Transverse colon (tissue), 4 donors: ENCODE results near the gene HECW1. TPM values are rescaled to one million over a fixed set of nuclear protein-coding genes. Genes with fewer than 3 reads are reported as not detected.

ENCODE experiments used
- DNase-seq: peaks from one replicate; pipeline ENCODE4 v3.0.0-alpha.2; 2019
- H3K27ac ChIP-seq, 4 donors: fragments of 200-600 bp; sonication (generic); 2 replicates each; pipeline ENCODE4 v1.5.1; 2016 to 2018; ENCODE audit warnings: inconsistent platforms in 4 of 4
- H3K27me3 ChIP-seq: fragments of 200-600 bp; sonication (generic); 2 replicates; pipeline ENCODE4 v1.5.1; 2017; ENCODE audit warnings: inconsistent platforms
- H3K36me3 ChIP-seq, 4 donors: fragments of 200-600 bp; sonication (generic); 2 replicates each; pipeline ENCODE4 v1.5.1; 2017 to 2019; ENCODE audit warnings: inconsistent platforms in 4 of 4
- H3K4me1 ChIP-seq, 4 donors: fragments of 200-600 bp; sonication (generic); 2 replicates each; pipeline ENCODE4 v1.5.1; 2017 to 2020; ENCODE audit warnings: inconsistent platforms in 4 of 4
- H3K4me3 ChIP-seq, 4 donors: fragments of 200-600 bp; sonication (generic); 1 replicate in 1 of 4; 2 replicates in 3 of 4; pipeline versions ENCODE4 v1.5.1 to v1.6.1; 2017 to 2019; ENCODE audit warnings: inconsistent platforms in 4 of 4
- H3K9me3 ChIP-seq, 2 donors: fragments of 200-600 bp; sonication (generic); 2 replicates each; pipeline ENCODE4 v1.5.1; 2017 to 2019; ENCODE audit warnings: inconsistent platforms in 2 of 2
- EP300 ChIP-seq: sonication (generic); formaldehyde crosslinking; IDR thresholded peaks from one replicate; pipeline ENCODE4 v1.6.1; 2017; ENCODE audit warnings: antibody characterized with exemption, low read depth
- POLR2A ChIP-seq: fragments of 450-650 bp; IDR thresholded peaks from one replicate; pipeline ENCODE4 v1.6.1; 2016; ENCODE audit warnings: antibody characterized with exemption, mild to moderate bottlenecking, moderate library complexity
- POLR2AphosphoS5 ChIP-seq, 3 donors: sonication (generic); formaldehyde crosslinking; IDR thresholded peaks; one replicate each; pipeline ENCODE4 v1.6.1; 2016; ENCODE audit warnings: antibody characterized with exemption in 3 of 3
- WGBS, 2 donors: methylation state at CpG; one replicate each; pipeline ENCODE4 v1.1.5; 2018; ENCODE audit warnings: low coverage in 1 of 2; 5-methylcytosine and 5-hydroxymethylcytosine counted together
- in situ Hi-C, 4 donors: fragments of 200-750 bp; cut with MboI; loops; one replicate each; pipeline versions ENCODE4 v1.15.0 to v1.15.1; 2017; ENCODE audit warnings: low sequenced_read_pairs in 3 of 4, low pct_ligation_motif_present in 1 of 4, low pct_unique_long_range_greater_than_20kb in 1 of 4
- intact Hi-C: fragments of 100-400 bp; cut with DNase I; formaldehyde crosslinking; loops from one replicate; pipeline ENCODE4 v1.15.1; 2023; ENCODE audit warnings: low total_unique reads
- total RNA-seq, 4 donors: library from RNA; depleted of rRNA; stranded (reverse); fragments of >200 nt; gene quantifications; one replicate each; pipeline ENCODE4 v1.1.0, GENCODE V29; 2016
- TF ChIP-seq, protein P1 (sequence below), 5 experiments: fragments of 200-600 bp in 3 of 5; fragments of 450-650 bp in 2 of 5; sonication (generic) in 3 of 5; IDR thresholded peaks; 1 replicate in 2 of 5; 2 replicates in 3 of 5; pipeline ENCODE4 v1.5.1; 2016 to 2017; ENCODE audit warnings: antibody characterized with exemption in 5 of 5, inconsistent platforms in 3 of 5, mild to moderate bottlenecking in 2 of 5, moderate library complexity in 1 of 5

HECW1 gene
- total RNA-seq, 4 donors from 2014 or later, result 1.1 to 1.4 TPM; not detected in 2

GRCh38 chr7:43395351-43395750 is 282.9 kb downstream of the HECW1 start:
- in situ Hi-C loops, result no loop called here
- no peak for DNase-seq
- Histone ChIP-seq H3K4me3 (no peak overlapping the region), H3K27me3 (no peaks in the 10 kb centered on the region), H3K36me3 (no peaks in the 10 kb centered on the region), H3K27ac (no peak overlapping the region), H3K9me3 (no peaks in the 10 kb centered on the region), H3K4me1 (no peaks in the 10 kb centered on the region)
- 41% methylated on average over 2 of the region's 2 CpGs; no CpG with 5 or more reads in 1 of the 2 donors for WGBS, 2 donors
- intact Hi-C loops, result no loop called here
- TF ChIP-seq, protein P1, sequence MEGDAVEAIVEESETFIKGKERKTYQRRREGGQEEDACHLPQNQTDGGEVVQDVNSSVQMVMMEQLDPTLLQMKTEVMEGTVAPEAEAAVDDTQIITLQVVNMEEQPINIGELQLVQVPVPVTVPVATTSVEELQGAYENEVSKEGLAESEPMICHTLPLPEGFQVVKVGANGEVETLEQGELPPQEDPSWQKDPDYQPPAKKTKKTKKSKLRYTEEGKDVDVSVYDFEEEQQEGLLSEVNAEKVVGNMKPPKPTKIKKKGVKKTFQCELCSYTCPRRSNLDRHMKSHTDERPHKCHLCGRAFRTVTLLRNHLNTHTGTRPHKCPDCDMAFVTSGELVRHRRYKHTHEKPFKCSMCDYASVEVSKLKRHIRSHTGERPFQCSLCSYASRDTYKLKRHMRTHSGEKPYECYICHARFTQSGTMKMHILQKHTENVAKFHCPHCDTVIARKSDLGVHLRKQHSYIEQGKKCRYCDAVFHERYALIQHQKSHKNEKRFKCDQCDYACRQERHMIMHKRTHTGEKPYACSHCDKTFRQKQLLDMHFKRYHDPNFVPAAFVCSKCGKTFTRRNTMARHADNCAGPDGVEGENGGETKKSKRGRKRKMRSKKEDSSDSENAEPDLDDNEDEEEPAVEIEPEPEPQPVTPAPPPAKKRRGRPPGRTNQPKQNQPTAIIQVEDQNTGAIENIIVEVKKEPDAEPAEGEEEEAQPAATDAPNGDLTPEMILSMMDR (IDR thresholded peaks at IDR 0.05), result no peak
- TF ChIP-seq POLR2A (no peak), POLR2AphosphoS5 (IDR thresholded peaks at IDR 0.05) (no peak), EP300 (no peak)

GRCh38 chr7:43396187-43396740 is 283.8 kb downstream of the HECW1 start:
- Histone ChIP-seq H3K27ac (no peak overlapping the region), H3K36me3 (no peaks in the 10 kb centered on the region), H3K4me1 (no peaks in the 10 kb centered on the region), H3K9me3 (no peaks in the 10 kb centered on the region), H3K27me3 (no peaks in the 10 kb centered on the region), H3K4me3 (no peak overlapping the region)
- intact Hi-C loops, result no loop called here
- DNase-seq, result no peak
- in situ Hi-C loops, result no loop called here
- TF ChIP-seq, protein P1 (IDR thresholded peaks at IDR 0.05), result no peak
- TF ChIP-seq EP300 (no peak), POLR2A (no peak), POLR2AphosphoS5 (IDR thresholded peaks at IDR 0.05) (no peak)
- 51 to 62% methylated on average over 2 of the region's 2 CpGs for WGBS, 2 donors

- H3K27ac ChIP-seq, result no peak overlapping the region
- H3K4me1 ChIP-seq, result no peaks in the 10 kb centered on the region
- H3K4me3 ChIP-seq, result no peak overlapping the region
- no peaks in the 10 kb centered on the region for H3K36me3 ChIP-seq
- no peaks in the 10 kb centered on the region for H3K27me3 ChIP-seq
- intact Hi-C loops, result no loop called here
- TF ChIP-seq POLR2A (no peak), POLR2AphosphoS5 (IDR thresholded peaks at IDR 0.05) (no peak), EP300 (no peak)
- TF ChIP-seq, protein P1 (IDR thresholded peaks at IDR 0.05), result no peak
- no peak for DNase-seq
- H3K9me3 ChIP-seq, result no peaks in the 10 kb centered on the region
- in situ Hi-C loops, result no loop called here
Observed at GRCh38 chr7:43398831-43399230, 286.4 kb downstream of the HECW1 start.

- H3K36me3 ChIP-seq, result no peaks in the 10 kb centered on the region
- TF ChIP-seq, protein P1 (IDR thresholded peaks at IDR 0.05), result no peak
- TF ChIP-seq POLR2A (no peak), POLR2AphosphoS5 (IDR thresholded peaks at IDR 0.05) (no peak), EP300 (no peak)
- no peak for DNase-seq
- H3K27me3 ChIP-seq, result no peaks in the 10 kb centered on the region
- H3K9me3 ChIP-seq, result no peaks in the 10 kb centered on the region
- no peak overlapping the region for H3K4me3 ChIP-seq
- 76 to 92% methylated on average over 2 of the region's 2 CpGs for WGBS, 2 donors
- H3K27ac ChIP-seq, result no peak overlapping the region
- intact Hi-C loops (no loop called here), in situ Hi-C loops (no loop called here)
- H3K4me1 ChIP-seq, result no peaks in the 10 kb centered on the region
Observed at GRCh38 chr7:43405948-43406347, 293.5 kb downstream of the HECW1 start.
